ENCODE measurements around the gene TRAPPC2L.

- TF ChIP-seq REST (IDR thresholded peaks at IDR 0.05; ENCODE audit: insufficient read depth in 1 of 2, low read depth in 2 of 2, low read length in 2 of 2) (no peak), POLR2AphosphoS5 (IDR thresholded peaks at IDR 0.05; ENCODE audit: low read depth, low read length) (no peak), TAF1 (IDR thresholded peaks at IDR 0.05; ENCODE audit: borderline replicate concordance, insufficient read depth, low read length) (no peak), SIN3A (IDR thresholded peaks at IDR 0.05; ENCODE audit: borderline replicate concordance, insufficient read depth, low read length) (no peak)
Observed at GRCh38 chr16:88909431-88910210, 52.7 kb downstream of the TRAPPC2L start.
